ENCODE data around the gene SRP14.

DNA sequence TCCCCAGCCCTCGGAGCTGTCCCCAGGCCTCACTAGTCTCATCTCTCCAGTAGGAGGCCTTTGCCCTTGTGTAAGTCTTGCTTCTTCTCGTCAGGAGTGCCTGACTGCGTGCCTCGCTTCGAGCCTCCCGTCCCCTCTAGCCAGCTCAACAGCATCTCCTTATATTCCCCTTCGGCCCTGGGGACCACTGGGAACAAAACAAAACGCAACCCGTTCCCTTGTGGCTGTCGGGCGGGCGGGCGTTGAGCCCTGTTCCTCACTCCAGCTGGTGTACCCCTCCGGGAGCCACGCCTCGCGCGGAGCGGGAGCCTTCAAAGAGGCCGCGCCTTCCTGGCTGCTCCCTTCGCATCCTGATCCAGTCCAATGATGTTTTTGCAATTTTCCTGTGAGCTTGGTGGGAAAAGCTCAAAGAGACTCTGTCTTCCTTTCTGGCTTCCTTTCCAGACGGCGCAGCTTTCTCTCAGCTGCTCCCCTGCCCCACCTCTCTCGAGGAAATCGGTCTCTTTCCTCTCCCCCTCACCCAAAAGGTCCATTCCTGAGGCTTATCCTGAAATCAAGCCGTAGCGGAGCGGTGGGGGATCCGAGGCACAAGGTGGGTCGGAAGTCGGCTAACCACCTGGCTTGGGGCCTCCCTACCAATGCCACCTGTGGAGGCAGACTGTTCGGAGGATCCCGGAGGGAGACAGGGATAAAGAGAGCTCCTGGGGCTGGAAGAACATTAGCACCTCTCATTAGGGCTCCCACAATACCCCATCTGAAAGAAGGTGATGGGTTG is 33.4 kb upstream of the SRP14 start:
- TF ChIP-seq, protein P1, sequence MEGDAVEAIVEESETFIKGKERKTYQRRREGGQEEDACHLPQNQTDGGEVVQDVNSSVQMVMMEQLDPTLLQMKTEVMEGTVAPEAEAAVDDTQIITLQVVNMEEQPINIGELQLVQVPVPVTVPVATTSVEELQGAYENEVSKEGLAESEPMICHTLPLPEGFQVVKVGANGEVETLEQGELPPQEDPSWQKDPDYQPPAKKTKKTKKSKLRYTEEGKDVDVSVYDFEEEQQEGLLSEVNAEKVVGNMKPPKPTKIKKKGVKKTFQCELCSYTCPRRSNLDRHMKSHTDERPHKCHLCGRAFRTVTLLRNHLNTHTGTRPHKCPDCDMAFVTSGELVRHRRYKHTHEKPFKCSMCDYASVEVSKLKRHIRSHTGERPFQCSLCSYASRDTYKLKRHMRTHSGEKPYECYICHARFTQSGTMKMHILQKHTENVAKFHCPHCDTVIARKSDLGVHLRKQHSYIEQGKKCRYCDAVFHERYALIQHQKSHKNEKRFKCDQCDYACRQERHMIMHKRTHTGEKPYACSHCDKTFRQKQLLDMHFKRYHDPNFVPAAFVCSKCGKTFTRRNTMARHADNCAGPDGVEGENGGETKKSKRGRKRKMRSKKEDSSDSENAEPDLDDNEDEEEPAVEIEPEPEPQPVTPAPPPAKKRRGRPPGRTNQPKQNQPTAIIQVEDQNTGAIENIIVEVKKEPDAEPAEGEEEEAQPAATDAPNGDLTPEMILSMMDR (conservative IDR thresholded peaks at IDR 0.05; ENCODE audit: low read length) = no peak
- TF ChIP-seq EZH2phosphoT487 (IDR thresholded peaks at IDR 0.05; ENCODE audit: borderline replicate concordance) = no peak
